HG03108 (cell line): ENCODE data around the gene CBR4.
A peak's percentile ranks its signal among the peaks of the same experiment; 100 is the strongest.

Experiments used
- ATAC-seq: cut with Tn5 transposase; IDR thresholded peaks from one replicate; pipeline ENCODE4 v1.9.1; 2021; ENCODE audit warnings: moderate library complexity; ENCODE audit not compliant: unreplicated experiment

The CBR4 gene

DNA sequence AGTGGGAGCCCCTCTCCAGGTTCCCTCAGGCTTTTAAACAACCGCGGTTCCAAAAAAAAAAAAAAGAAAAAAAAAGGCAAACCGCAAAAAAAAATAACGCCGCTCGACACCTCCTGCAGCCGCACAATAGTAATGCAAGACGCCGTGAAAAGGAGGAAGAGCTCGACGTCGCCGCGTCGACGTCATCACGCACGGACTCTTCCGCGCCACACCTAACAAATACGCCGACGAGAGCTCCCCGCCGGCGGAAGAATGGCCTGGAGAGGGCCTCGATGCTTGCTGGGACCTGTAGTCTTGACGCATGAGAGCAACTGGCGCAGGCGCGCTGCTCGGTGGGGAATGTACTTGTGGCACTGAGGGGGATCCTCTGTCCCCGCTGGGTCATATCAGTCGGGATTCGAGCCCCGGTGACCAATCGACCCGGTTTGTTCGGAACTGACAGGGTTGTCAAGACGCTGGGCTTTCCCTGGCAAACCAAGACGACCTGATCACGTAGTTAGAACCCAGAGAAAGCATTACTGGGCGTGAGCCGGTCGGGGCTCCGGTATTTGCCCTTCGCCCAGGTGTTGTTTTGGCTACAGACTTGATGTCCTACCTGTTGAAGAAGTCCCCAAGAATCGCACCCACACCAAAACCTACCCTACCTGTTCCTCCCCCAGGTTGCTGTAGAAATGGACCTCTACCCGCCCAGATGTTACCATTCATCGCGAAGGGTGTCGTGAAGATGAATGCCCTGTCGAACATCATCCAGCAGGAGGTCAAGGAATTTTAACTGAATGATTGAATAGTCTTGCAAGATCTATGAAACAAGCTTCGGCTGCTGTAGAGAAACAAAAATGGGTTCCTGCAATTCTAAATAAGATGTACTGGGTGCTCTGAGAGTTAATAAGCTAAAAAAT is at the start of gene CBR4:
Gene CBR4 (minus strand): TSS at position 131 of the 899 bp plus-strand sequence. CDS start 166 bp downstream, outside the sequence.
- ATAC-seq, result peak; percentile 98

- ATAC-seq, result no peak
Observed at GRCh38 chr4:169059306-169060211, 49.5 kb upstream of the CBR4 start.

DNA sequence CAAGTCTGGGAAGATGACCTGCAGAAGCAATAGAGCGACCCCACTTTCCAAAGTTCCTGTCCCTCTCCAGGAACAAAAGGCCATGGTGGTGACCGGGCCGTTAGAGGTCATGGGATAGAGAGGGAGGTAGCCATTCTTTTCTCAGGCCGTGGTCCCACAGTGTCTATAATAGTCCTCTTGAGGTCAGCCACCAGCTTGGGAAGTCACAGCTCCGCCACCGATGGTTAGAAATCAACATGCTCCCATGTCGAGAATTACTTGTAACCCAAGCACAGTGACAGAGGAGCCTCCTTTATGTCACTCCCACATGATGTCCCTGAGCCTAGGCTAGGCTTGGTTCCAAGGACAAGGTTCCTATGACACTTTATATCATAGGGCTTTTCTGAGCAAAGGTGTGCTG is 48.3 kb upstream of the CBR4 start:
- ATAC-seq, result no peak

DNA sequence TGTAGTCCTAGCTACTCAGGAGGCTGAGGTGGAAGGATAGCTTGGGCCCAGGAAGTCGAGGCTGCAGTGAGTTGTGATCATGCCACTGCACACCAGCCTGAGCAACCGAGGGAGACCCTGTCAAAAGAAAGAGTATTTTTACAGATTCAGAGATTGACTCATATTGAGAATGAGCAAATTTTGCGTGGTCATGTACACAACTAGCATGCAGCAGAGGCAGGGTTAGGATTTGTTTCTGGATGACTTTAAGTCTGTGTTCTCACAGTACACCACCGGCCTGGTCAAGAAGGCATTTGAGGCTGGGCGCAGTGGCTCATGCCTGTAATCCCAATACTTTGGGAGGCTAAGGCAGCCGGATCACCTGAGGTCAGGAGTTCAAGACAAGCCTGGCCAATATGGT is 44.8 kb upstream of the CBR4 start:
- ATAC-seq, result no peak

GRCh38 chr4:169052594-169052945 is 42.5 kb upstream of the CBR4 start:
- ATAC-seq, result no peak

- ATAC-seq, result no peak
Observed at GRCh38 chr4:169051761-169052593, 41.9 kb upstream of the CBR4 start.

DNA sequence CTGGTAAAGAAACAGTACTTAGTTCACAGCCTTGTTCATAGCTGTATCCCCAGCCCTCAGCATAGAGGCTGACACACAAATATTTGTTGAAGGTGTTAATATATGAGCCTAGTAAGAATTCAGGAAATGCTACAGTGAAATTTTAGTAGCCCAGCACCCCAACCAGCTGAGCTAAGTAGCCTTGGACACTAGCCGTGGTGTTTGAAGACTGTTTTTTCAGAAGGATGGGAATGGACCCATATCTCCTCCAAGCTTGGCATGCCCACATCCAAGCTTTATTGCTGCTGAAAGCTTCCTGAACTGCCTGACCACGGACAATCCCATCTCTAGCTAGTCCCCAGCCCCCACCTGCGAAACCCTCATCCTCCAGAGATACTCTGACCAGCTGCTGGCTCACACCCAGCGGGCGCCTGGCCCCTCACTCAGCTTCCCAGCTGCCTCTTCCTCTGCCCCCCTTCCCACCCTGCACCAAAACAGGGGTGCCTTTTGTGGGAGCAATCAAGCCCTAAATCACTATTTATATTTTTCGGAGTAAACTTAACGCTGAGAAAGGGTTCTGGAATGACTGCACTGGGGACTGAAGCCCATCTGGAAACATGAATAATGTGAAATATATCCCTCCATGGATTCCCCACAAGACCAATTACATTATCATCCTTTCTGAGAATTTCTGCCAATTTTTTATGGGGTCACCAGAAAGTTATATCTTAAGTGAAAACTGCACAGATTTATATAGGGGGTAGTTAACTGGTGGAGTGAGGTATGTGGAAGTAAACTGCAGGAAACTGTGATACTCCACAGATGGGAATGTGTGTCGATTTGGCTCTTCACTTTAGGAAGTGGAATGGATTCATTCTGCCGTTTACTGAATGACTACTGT is 41.1 kb upstream of the CBR4 start:
- ATAC-seq, result no peak

GRCh38 chr4:169050284-169050683 is 40.2 kb upstream of the CBR4 start:
- ATAC-seq, result no peak

DNA sequence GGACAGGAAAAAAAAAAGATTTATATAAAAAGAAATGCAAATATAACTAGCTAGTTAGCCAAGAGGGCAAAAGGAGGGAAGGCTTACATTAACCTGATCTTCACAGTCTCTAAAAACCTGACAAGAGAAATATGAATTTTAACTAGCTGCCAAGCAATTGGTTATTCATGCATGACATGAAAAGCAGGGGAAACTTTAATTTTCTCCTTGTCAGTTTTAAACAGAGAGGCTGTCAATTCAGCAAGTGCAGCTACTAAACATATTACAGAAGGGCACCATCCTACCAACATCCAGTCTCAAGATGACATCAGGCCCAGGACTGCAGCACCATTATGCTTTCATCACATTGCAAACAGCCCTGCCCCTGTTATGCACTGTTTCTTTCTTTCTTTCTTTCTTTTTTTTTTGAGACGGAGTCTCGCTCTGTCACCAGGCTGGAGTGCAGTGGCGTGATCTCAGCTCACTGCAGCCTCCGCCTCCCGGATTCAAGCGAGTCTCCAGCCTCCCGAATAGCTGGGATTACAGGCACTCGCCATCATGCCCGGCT is 38.9 kb upstream of the CBR4 start:
- ATAC-seq, result no peak

- no peak for ATAC-seq
Observed at GRCh38 chr4:169047956-169048355, 37.9 kb upstream of the CBR4 start.

- ATAC-seq, result no peak
Observed at GRCh38 chr4:169045862-169046584, 36.0 kb upstream of the CBR4 start.

DNA sequence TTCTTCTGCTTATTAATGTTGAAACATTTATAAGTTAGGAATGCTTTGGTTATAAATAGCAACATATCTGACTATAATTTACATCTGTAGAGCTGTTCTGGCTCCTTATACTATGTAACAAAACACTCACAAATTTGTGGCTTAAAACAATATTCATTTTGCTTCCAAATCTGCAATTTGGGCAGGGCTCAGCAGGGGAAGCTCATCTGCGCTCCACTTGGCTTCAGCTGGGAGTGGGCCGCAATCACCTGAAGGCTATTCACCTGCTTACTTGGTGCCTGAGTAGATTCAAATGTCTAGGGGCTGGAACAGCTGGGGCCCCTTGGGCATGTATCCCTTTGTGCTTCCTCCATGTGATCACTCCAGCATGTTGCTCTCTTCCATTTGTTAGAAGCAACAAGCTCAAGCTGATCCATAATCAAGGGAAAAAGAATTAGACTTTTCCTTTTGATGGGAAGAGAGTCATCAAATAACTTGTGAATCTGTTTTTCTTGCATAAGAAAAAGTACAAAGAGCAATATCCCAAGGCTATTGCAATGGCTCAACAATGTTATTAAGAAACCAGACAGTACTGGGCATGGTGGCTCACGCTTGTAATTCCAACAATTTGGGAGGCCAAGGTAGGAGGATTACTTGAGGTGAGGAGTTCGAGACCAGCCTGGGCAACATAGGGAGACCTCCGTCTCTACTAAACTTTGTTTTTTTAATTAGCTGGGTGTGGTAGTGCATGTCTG is 34.8 kb upstream of the CBR4 start:
- no peak for ATAC-seq

DNA sequence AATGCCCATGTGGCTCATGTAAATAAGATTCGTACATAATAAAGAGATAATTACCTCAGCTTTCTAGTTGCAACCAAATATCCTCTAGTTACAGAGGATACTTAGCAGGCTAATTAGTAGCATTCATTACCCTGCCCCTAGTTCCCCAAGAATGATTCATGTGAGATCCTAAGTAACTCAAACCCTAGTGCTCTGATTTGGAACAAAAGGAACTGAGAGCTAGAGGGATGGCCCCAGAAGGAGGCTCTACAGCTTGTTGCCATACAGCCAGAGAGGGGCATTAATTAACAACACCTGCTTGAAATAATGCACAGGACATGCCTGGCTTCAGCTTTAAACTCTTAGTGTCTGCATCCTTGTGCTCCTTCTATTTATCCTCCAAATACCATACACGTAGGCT is 32.6 kb upstream of the CBR4 start:
- ATAC-seq, result no peak

- no peak for ATAC-seq
Observed at GRCh38 chr4:169040559-169041261, 30.7 kb upstream of the CBR4 start.

DNA sequence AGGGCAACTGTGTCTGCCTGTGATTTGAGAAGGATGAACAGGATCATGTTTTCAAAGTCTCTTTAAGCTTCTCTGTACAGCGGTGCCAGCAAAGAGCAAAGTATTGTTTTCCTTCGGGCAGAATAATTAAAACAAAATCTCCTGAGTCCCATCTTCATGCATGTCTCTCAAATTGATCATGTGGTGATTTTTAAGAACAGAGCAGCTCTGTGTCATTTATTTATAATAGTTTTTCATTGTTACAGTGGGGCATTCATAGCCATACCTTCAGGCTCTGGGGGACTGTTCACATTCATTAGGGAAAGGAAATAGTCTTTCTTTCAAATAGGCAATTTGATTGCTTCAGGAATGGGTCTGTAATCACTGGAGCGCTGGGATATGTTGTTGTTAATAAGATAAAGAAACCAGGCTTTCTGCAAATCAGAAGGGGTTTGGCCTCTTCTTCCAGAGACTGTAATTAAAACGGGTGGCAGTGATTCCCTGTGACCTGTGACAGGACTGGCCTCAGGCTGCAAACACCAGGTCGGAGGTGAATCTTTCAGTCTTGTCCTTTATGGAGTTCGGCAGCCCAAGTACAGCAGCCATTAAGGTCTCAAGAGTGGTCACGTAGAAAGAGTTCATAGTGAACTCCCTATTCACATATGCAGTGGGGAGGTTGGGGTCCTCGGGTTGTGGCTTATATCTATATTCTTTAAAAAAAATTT is 29.3 kb upstream of the CBR4 start:
- no peak for ATAC-seq

- no peak for ATAC-seq
Observed at GRCh38 chr4:169037506-169037905, 27.5 kb upstream of the CBR4 start.
